CD4-positive, alpha-beta T cell treated with Interleukin-21 for 1 hour (primary cell): Measurements from ENCODE around the gene ZBTB34.
A peak's percentile ranks its signal among the peaks of the same experiment; 100 is the strongest.

Experiments used
- DNase-seq: peaks from one replicate; pipeline ENCODE4 v3.0.0-alpha.2; 2020

ZBTB34 gene

GRCh38 chr9:126847051-126847450, 13.4 kb upstream of the ZBTB34 start:
- DNase-seq = no peak

DNA sequence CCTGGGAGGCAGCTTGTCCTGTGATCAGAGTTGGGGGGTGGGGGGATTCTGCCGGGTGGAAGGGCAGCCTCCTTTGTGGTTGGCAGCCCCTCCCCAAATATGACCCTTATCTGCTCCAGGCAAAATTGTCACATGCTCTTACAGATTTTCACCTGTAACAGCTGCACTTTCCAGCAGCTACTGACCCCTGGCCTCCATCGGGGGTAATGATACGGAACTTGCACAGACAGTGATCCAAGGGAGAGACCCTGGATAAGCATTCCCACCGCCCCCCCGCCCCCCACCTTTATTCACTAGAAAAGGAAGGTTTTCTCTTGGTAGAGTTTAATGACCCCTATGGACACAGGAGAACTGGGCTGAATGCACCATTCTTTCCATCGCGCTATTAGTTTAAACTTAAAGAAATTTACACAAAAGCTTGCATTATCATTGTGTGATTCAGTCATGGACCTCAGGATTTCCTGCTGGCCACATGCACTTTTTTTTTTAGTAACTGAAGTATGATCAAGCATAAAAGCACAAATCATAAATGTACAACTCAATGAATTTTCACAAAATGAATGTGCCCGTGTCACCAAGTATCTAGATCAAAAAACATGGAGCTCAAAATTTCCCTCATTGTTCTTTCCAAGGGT, 10.7 kb upstream of the ZBTB34 start:
- no peak for DNase-seq

GRCh38 chr9:126851286-126851880, 9.1 kb upstream of the ZBTB34 start:
- DNase-seq = no peak

GRCh38 chr9:126852086-126852688, 8.3 kb upstream of the ZBTB34 start:
- no peak for DNase-seq

GRCh38 chr9:126853667-126854066, 6.8 kb upstream of the ZBTB34 start:
- DNase-seq = no peak

DNA sequence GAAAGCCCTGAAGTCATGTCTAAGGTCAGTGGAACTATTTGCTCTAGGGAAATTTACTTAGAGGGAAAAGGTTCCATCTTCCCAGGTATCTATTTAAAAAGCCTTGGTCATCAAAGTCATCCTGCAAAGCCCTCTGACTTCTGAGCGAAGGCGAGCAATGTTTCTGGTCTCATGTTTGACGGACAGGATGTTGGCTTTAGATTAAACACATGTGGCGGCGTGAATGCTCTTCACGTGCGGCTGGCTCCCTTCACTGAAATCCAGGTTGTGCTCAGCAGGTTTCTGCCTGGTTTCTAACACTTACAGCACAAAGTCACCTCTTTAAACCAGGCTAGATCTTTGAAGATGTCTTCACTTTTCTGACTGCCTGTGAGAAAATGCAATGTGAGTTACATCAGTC, 5.7 kb upstream of the ZBTB34 start:
- no peak for DNase-seq

DNA sequence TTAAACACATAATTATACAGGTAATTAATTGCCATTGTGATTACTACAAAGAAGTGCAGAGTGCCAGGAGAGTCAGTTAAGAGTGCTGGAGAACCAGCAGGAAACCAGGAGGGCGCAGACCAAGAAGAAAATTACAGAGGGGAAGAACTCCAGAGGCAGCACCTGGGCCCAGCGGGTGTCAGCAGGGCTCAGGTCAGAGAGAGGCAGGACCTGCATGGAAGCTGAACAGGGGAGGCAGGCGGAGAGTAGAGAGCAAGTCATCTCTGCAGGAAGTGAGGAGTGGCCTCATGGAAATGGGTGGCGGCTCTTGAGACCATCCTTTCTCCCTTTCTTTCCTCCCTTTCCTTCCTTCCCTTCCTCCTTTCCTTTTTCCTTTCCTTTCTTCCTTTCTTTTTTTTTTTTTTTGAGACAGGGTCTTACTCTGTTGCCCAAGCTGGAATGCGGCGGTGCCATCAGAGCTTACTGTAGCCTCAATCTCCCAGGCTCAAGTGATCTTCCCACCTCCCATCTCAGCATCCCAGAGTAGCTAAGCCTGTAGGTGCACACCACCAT, 4.0 kb upstream of the ZBTB34 start:
- no peak for DNase-seq

DNA sequence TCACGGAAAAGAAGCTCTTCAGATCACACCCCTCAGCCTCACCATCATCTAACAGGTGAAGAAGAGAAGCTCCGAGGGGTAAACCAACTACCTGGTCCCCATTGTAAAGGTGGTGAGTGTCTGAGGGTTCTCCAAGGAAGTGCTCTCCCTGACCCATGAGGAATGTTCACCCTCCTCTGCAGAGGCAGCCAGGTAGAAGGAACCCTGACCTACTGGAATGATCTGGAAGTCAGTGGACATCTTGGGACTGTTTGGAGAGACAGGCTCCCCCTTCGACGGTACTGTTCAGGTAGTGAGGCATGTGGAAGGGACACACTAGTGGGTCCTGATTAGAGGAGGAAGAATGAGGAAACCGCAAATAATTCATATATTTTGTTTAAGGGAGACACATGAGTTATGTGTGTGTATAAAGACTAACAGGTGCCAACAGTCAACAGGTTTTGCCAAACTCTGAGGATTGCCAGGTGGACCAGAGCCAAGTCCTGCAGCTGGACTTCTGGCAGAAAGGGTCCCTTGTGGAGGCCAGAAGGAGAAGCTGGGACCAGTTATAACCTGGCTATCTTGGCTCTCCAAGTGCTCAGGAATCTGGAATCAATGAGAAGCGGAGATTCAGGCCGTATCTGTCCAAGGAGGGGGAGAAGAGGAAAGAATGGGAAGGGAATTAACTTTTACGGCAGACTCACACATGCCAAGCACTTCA, 3.0 kb upstream of the ZBTB34 start:
- DNase-seq = no peak

DNA sequence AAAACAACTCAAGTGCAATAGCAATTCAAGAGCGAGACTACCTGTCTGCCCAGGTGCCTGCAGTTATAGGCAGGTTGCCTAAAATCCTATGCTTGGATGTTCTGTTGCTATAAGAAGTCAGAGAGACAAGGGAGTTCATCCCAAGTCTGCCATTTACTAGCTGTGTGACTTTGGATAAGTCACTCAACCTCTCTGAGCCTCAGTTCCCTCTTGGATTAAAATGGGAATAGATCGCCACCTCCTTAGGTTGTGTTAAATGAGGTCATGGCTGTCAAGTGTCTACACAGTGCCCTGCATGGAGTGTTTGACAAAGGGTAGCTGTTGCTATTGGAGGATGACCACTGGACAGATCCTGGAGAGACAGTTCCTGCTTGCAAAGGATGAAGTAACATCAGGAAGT, 1.3 kb upstream of the ZBTB34 start:
- DNase-seq = no peak

- DNase-seq = peak; percentile 9
These were observed 473 bp downstream of the ZBTB34 start for GRCh38 chr9:126860757-126861466.

DNA sequence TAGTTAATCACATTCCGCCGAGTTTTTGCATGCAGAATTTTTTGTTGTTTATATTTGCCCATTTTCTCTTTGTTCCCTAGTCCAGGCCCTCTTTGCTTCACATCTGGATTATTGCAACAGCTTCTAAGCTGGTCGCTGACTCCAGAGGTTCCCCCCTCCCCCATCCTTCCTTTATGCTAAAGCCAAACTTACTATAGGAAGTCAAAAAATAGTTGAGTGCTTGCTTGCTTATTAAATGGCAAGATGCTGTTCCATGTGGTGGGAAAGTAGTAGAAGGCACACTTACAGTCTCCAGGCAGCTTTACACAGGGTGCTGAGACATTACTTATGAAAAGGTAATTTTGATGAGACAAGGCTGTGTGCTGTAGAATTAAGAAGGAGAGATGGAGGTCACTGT, 1.3 kb downstream of the ZBTB34 start:
- DNase-seq = no peak

DNA sequence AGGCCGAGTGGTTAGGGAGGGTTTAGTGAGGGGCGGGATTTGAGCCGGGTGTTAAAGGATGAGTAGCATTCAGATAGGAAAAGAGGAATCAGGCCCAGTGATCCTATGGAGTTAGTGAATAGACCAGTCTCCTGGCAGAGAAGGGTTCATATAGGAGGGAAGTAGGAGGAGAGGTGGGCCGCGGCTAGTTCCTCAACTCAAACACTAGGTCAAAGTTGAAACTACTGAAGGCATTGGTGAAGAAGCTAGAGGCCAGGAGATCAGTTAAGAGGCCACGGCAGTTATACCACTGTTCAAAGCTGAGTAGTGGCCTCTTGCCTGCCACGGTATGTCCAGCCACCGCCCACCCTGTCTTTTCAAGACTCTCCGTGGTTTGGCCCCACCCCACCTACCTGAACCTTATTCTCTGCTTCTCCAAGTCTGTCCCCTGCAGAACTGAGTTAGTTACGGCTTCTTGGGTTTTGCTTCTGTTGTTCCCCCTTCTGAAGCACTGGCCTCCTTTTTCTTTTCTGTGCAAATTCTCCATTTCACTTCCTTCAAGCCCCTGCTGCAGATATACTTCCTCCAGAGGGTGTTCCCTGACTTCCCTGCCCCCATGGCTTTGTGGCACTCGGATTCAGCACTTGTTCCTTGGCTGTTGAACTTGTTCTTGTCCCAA, 1.8 kb downstream of the ZBTB34 start:
- no peak for DNase-seq

- DNase-seq = no peak
These were observed 4.3 kb downstream of the ZBTB34 start for GRCh38 chr9:126864771-126865170.

DNA sequence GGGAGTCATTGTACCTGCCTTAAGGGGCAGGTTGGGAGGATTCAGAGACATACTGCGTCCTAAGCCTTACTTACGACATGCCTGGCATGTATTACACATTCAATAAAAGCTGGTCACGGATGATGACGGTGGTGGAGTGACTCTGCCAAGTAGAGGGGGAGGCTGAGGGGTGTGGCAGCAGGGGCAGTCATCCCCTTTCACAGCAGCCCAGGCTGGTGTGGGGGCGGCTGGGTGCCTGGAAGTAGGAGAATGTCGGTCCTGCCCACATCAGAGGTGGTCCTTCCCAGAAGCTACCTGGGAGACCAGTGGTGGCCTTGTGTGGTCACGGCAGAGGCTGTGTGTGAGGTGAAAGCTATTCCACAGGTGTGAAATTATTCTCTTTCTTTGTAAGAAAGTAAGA, 8.9 kb downstream of the ZBTB34 start:
- DNase-seq = no peak

DNA sequence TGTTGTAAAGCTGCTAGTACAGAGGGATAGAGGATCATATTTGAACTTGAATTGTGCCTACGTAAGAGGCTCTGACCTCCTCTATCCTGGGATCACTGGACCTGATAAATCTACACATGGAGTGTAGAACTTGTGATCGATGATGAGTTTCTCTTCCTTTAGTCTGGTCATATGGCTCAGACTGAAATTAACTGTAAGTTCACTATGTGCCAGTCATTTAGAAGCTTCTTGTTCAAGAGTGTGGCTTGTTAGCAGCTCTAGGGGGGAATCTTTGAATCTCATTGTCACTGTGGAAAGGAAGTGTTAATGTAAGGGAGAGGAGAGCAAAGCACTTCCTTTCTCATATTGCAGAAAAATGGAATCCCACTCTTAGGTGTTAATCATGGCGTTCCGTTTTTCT, 12.1 kb downstream of the ZBTB34 start:
- no peak for DNase-seq

DNA sequence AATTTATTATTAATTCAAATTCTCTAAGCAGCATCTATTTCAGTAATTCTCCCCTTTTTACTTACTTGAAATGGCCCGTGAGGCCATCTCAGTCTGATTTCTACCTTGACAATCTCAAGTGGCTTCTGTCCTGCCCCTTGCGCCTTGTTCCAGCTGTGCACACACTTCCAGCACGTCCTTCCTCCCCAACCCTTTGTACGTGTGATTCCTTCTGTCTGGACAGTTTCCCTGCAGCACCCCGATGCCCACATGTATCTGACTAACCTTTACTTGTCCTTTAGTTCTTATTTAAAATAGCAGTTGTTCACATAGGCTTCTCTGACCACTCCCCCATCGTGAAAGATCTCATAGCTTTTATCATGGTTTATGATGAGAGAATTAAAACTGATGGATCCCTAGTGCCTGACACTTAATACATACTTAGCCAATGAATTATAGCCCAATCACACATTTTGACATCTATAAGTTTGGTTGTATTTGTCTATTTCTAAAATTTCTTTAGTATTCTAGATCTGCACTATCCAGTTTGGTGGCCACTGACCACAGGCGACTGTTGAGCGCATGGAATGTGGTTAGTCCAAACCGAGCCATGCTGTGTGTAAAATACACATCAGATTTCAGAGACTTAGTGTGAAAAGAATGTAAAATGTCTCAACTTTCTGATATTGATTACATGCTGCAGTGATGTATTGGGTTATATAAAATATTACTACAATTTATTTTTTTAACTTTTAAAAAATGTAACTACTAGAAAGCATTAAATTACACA, 14.3 kb downstream of the ZBTB34 start:
- no peak for DNase-seq

DNA sequence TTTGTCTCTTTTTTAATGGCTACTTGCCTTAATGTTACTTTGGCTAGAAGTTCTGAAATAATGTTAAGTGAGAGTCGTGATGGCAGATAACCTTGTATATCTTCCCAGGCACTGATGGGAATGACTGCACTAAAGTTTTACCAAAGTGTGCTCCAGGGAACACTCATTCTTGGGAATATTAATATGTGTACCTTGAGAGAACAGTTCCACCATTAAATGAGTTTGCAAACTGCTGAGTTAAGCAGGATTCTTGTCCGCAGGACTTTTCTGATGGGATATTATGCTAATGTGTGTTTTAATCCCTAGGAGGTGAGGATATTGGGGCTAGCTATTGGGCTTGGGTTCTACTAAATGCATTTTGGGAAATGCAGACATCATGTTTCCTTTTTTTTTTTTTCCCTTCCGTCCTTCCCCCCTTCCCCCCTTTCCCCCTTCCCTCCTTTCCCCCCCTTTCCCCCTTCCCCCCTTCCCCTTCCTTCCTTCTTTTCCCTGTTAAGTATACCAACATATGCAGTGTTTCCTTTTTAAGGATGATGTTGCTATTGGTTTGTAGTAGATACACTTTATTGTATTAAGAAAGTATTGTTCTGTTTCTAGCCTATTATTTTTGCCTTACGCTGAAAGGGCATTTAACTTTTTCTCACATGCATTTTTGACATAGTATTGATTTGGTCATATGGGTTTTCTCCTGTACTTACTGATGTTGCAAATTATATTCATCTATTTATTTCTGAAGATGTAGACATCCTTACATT, 15.5 kb downstream of the ZBTB34 start:
- DNase-seq = no peak

- no peak for DNase-seq
These were observed 16.1 kb downstream of the ZBTB34 start for GRCh38 chr9:126876531-126876930.

- DNase-seq = peak; percentile 24
These were observed 17.0 kb downstream of the ZBTB34 start for GRCh38 chr9:126877418-126877817.

DNA sequence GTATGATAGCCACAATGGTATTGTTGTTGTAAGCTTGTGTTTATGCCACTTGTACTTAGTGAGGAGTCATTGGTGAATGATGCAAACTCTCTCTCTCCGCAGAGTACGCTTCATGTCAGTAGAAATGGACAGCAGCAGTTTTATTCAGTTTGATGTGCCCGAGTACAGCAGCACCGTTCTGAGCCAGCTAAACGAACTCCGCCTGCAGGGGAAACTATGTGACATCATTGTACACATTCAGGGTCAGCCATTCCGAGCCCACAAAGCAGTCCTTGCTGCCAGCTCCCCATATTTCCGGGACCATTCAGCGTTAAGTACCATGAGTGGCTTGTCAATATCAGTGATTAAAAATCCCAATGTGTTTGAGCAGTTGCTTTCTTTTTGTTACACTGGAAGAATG, 18.8 kb downstream of the ZBTB34 start:
- DNase-seq = no peak
